ENCODE measurements around the gene HINT2.

HINT2 gene

GRCh38 chr9:35814841-35815543, at the start of gene HINT2:
HINT2 (minus strand) TSS chr9:35815042; CDS start chr9:35814979, 63 bp downstream.
- DNase-seq (ENCODE audit: low read depth), result peak; percentile 96

GRCh38 chr9:35863583-35863982, 48.7 kb upstream of the HINT2 start:
- no peak for DNase-seq (ENCODE audit: low read depth)

GRCh38 chr9:35862328-35862727, 47.5 kb upstream of the HINT2 start:
- no peak for DNase-seq (ENCODE audit: low read depth)

- no peak for DNase-seq (ENCODE audit: low read depth)
Measured at GRCh38 chr9:35861161-35861897, 46.5 kb upstream of the HINT2 start.

GRCh38 chr9:35859990-35860339, 45.1 kb upstream of the HINT2 start:
- no peak for DNase-seq (ENCODE audit: low read depth)

- DNase-seq (ENCODE audit: low read depth), result no peak
Measured at GRCh38 chr9:35859310-35859989, 44.6 kb upstream of the HINT2 start.

- DNase-seq (ENCODE audit: low read depth), result no peak
Measured at GRCh38 chr9:35858458-35858857, 43.6 kb upstream of the HINT2 start.

GRCh38 chr9:35856882-35857281, 42.0 kb upstream of the HINT2 start:
- no peak for DNase-seq (ENCODE audit: low read depth)

GRCh38 chr9:35856206-35856605, 41.4 kb upstream of the HINT2 start:
- DNase-seq (ENCODE audit: low read depth), result no peak

- DNase-seq (ENCODE audit: low read depth), result no peak
Measured at GRCh38 chr9:35854091-35854762, 39.4 kb upstream of the HINT2 start.

GRCh38 chr9:35852876-35853865, 38.3 kb upstream of the HINT2 start:
- DNase-seq (ENCODE audit: low read depth), result no peak

GRCh38 chr9:35852267-35852815, 37.5 kb upstream of the HINT2 start:
- DNase-seq (ENCODE audit: low read depth), result no peak

- no peak for DNase-seq (ENCODE audit: low read depth)
Measured at GRCh38 chr9:35847792-35848572, 33.1 kb upstream of the HINT2 start.

GRCh38 chr9:35845824-35846771, 31.3 kb upstream of the HINT2 start:
- no peak for DNase-seq (ENCODE audit: low read depth)

GRCh38 chr9:35844628-35845270, 29.9 kb upstream of the HINT2 start:
- peak; percentile 24 for DNase-seq (ENCODE audit: low read depth)

GRCh38 chr9:35842795-35843194, 28.0 kb upstream of the HINT2 start:
- no peak for DNase-seq (ENCODE audit: low read depth)

- no peak for DNase-seq (ENCODE audit: low read depth)
Measured at GRCh38 chr9:35842020-35842745, 27.3 kb upstream of the HINT2 start.

- no peak for DNase-seq (ENCODE audit: low read depth)
Measured at GRCh38 chr9:35841645-35841900, 26.7 kb upstream of the HINT2 start.
